Measurements from ENCODE around the gene AGBL2. TPM values are rescaled to one million over a fixed set of nuclear protein-coding genes. Genes with fewer than 3 reads are reported as not detected.

Gene AGBL2
- total RNA-seq, 1 donor from 2014 or later, result 0.06 TPM

DNA sequence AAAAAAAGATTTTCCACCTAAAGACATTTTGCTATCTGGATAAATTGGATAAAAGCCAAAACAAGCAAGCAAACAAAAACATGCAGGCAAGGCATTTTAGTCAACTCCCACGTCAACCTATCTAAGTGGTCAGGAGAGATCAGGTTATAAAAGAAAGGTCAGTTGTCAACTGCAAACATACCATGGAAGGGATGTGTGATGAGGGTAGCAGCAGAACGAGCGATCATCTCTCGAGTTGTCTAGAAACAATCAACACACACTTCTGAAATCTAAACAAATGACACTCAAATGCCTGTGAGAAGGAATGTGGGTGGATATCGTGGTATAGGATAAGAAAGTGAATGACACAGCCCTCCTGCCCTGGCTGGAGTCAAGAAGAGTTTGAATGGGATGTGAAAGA, 83.7 kb downstream of the AGBL2 start:
- TF ChIP-seq, protein P1, sequence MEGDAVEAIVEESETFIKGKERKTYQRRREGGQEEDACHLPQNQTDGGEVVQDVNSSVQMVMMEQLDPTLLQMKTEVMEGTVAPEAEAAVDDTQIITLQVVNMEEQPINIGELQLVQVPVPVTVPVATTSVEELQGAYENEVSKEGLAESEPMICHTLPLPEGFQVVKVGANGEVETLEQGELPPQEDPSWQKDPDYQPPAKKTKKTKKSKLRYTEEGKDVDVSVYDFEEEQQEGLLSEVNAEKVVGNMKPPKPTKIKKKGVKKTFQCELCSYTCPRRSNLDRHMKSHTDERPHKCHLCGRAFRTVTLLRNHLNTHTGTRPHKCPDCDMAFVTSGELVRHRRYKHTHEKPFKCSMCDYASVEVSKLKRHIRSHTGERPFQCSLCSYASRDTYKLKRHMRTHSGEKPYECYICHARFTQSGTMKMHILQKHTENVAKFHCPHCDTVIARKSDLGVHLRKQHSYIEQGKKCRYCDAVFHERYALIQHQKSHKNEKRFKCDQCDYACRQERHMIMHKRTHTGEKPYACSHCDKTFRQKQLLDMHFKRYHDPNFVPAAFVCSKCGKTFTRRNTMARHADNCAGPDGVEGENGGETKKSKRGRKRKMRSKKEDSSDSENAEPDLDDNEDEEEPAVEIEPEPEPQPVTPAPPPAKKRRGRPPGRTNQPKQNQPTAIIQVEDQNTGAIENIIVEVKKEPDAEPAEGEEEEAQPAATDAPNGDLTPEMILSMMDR (conservative IDR thresholded peaks at IDR 0.05; ENCODE audit: low read depth, low read length), result no peak
- H3K4me3 ChIP-seq (ENCODE audit: low read depth, low read length), result no peak overlapping the region

DNA sequence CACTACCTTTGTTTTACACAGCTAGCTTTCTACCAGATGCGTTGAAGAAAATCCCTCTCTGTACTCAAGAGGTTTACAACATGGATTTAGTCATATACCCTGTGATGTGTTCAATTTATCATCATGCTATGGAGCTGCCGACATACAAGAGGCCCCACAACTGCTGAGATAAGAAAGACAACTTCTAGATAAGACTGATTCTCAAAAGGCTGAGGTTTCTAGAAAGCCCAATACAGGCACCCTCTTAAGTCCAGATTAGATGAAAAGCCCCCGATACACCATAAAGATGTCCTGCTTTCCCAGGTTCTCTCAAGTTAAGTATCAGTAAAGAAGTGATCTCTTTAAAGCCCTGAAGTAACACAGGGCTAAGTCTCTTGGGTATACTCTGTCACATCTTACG, 87.1 kb downstream of the AGBL2 start:
- DNase-seq (ENCODE audit: low read depth), result no peak
- H3K4me3 ChIP-seq (ENCODE audit: low read depth, low read length), result no peak overlapping the region
- TF ChIP-seq, protein P1 (conservative IDR thresholded peaks at IDR 0.05; ENCODE audit: low read depth, low read length), result no peak

More for the DNA sequence above, 83.7 kb downstream of the AGBL2 start:
- no peak for DNase-seq (ENCODE audit: low read depth)

DNA sequence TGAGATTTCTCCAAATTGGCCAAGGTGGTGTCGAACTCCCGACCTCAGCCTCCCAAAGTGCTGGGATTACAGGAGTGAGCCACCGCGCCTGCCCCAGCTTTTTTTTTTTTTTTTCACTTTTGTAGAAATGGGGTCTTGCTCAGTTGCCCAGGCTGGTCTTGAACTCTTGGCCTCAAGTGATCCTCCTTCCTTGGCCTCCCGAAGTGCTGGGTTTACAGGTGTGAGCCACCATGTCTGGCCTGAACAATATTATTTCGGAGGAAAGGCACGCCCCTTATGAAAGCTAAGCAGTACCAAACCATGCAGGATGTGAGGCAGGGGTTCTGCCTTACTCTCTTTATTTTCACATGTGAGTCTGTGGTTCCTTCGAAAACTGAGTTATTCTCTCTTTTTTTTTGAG, 88.9 kb downstream of the AGBL2 start:
- TF ChIP-seq, protein P1 (conservative IDR thresholded peaks at IDR 0.05; ENCODE audit: low read depth, low read length), result no peak
- H3K4me3 ChIP-seq (ENCODE audit: low read depth, low read length), result no peak overlapping the region

GRCh38 chr11:47620836-47621378, 94.3 kb downstream of the AGBL2 start:
- DNase-seq (ENCODE audit: low read depth), result no peak
- no peak overlapping the region for H3K4me3 ChIP-seq (ENCODE audit: low read depth, low read length)
- TF ChIP-seq, protein P1 (conservative IDR thresholded peaks at IDR 0.05; ENCODE audit: low read depth, low read length), result no peak

More for the DNA sequence above, 88.9 kb downstream of the AGBL2 start:
- DNase-seq (ENCODE audit: low read depth), result no peak

GRCh38 chr11:47617417-47617809, 97.8 kb downstream of the AGBL2 start:
- H3K4me3 ChIP-seq (ENCODE audit: low read depth, low read length), result no peak overlapping the region
- TF ChIP-seq, protein P1 (conservative IDR thresholded peaks at IDR 0.05; ENCODE audit: low read depth, low read length), result no peak
- DNase-seq (ENCODE audit: low read depth), result no peak

DNA sequence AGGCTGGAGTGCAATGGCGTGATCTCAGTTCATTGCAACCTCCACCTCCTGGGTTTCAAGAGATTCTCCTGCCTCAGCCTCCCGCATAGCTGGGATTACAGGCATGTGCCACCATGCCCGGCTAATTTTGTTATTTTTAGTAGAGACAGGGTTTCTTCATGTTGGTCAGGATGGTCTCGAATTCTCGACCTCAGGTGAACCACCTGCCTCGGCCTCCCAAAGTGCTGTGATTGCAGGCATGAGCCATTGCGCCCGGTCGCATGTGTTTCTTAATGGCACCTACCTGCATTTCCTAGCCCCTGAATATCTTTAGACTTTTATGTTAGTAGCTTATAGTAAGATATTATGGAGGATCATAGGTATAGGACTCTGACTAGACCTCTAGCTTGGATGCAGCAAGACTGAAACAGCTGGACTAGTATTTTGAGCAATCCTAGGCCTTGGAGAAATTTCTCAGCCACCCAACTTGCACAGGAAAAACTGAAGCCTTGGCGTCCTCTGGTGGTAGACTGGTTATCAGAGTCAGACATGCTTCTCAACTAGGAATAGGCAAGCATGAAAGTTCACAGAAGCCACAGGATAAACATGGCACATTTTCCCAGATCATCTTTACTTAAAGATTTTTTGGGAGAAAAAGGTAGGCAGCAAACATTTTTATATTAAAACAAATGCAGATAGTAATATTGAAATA, 98.3 kb downstream of the AGBL2 start:
- no peak overlapping the region for H3K4me3 ChIP-seq (ENCODE audit: low read depth, low read length)
- DNase-seq (ENCODE audit: low read depth), result no peak
- TF ChIP-seq, protein P1 (conservative IDR thresholded peaks at IDR 0.05; ENCODE audit: low read depth, low read length), result peak; percentile 75

DNA sequence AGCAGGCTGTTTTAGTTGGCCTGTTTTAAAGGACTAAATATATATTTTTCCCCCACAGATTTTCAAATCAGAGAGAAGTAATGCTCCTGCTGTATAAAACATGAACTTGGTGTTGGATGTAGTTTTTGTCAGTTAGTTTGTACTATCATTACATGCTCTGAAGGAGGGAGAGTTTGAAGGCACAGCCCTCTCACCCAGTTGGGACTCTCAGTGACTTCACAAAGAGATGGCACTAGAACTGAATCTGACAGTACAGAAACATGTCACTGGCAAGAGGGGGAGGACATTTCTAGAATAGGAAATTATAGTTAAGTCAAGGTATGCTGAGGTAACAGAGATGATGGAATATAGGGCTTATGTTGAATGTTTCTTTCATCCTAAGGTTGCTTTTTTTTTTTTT, 99.9 kb downstream of the AGBL2 start:
- no peak overlapping the region for H3K4me3 ChIP-seq (ENCODE audit: low read depth, low read length)
- DNase-seq (ENCODE audit: low read depth), result no peak
- TF ChIP-seq, protein P1 (conservative IDR thresholded peaks at IDR 0.05; ENCODE audit: low read depth, low read length), result no peak
